ENCODE results near the gene OR52E5.

DNA sequence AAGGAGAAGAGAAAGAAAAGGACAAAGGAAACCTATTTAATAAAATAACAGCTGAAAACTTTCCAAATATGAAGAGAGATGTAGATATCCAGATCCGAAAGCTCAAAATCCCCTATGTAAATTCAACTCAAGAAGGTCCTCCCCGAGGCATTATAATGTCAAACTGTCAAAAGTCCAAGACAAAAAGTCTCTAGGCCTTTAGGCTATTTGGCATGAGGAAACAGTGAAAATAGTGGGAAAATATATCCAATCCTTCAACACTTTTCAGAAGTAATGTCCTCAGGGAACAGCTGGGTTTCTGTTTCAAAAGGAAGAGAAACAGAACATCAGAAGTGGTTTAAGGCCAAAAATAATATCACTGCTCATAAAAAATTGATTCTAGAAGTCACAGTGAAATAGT lies 14.4 kb upstream of the OR52E5 start:
- TF ChIP-seq, protein P1, sequence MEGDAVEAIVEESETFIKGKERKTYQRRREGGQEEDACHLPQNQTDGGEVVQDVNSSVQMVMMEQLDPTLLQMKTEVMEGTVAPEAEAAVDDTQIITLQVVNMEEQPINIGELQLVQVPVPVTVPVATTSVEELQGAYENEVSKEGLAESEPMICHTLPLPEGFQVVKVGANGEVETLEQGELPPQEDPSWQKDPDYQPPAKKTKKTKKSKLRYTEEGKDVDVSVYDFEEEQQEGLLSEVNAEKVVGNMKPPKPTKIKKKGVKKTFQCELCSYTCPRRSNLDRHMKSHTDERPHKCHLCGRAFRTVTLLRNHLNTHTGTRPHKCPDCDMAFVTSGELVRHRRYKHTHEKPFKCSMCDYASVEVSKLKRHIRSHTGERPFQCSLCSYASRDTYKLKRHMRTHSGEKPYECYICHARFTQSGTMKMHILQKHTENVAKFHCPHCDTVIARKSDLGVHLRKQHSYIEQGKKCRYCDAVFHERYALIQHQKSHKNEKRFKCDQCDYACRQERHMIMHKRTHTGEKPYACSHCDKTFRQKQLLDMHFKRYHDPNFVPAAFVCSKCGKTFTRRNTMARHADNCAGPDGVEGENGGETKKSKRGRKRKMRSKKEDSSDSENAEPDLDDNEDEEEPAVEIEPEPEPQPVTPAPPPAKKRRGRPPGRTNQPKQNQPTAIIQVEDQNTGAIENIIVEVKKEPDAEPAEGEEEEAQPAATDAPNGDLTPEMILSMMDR (optimal IDR thresholded peaks at IDR 0.05 in 1 of 3, IDR thresholded peaks at IDR 0.05 in 1 of 3, conservative IDR thresholded peaks at IDR 0.05 in 1 of 3; ENCODE audit: extremely low read depth in 1 of 3, insufficient read depth in 2 of 3, low read length in 3 of 3), result no peak
- TF ChIP-seq EZH2 (IDR thresholded peaks at IDR 0.05; ENCODE audit: low read length), result no peak

Data from keratinocyte (primary cell).